Measurements from ENCODE around the gene LRRC45.
A peak's percentile ranks its signal among the peaks of the same experiment; 100 is the strongest.
"Not testable (repeated sequence)": the region's sequence is repeated elsewhere in the genome, so short reads cannot be mapped to it uniquely, and the experiment has no call there.

The LRRC45 gene

DNA sequence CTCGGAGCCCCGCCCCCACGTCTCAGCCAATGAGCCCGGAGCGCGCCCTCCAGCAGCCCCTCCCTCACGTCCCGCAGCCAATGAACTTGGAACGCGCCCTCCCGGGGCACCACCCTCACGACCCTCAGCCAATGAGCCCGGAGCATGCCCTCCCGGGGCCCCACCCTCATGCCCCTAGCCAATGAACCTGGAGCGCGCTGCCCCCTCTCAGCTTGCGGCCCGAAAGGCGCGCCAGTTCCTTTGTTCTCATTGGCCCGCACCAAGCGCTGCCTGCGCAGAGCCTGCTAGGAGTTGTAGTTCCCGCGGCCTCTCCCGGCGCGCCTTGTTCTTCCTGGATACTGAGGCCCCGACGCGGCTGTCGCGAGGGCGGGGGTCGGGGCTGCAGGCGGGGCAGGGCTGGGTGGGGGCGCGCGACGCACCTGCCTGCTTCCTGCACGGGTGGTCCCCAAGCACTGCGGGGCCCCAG is at the start of gene LRRC45:
LRRC45 (plus strand) TSS at position 325 of the 466 bp plus-strand sequence. CDS start 339 bp downstream, outside the sequence.
- DNase-seq, result peak; percentile 92

DNA sequence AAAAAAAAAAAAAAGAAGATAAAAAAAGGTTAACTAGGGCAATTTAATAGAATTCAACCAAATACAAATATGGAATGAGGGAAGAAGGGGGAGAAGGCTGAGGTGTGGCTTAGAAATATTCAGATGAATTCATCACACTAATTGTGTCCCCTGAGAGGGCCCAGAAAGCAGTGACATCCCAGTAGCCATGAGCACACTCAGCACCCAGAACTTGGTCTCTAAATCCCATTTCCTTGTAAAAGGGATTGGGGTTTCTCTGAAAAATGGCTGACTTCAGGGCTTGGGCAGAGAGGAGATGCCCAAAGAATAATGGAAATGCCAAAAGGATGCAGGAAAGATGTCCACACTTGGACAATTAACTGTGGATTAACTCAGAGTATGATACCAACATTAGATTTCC is 49.7 kb upstream of the LRRC45 start:
- no peak for DNase-seq

DNA sequence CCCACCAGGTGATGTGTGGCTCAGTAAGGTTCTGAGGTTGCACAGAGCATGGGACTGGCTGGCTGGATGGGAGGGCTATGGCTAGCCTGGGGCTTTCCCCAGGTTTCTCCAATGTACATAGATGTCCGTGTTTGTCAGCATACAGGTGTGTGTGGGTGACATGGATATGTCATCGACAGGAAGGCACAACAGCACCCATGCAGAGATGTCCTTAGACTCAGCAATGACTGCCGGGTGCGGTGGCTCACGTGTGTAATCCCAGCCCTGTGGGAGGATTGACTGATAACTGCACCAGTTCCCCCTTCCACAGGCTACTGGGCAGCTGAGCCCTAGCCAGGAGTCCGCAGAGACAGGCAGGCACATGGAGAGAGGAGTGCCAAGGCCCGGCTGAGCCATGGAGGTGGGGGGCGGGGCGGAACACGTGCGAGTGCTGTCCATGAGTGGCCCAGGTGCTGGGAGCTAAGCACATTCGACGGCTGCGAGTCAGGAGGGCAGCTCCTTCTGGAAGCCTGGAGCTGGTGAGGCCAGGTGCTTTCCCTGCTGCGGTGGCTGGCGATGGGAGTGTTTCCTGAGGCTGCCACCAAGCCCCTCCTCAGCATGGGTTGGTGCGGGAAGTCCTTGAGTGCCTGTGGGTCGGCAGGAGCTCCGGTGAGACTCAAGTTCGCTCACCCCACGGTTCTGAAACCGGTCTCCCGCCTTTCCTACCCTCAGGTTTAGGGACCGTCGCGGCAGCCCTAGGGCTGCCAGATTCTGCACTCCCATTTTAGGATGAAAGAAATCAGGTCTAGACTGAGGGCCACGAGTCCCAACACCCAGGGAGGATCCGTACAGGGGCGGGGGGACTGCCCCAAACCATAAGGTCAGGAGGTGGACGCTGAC is 46.5 kb upstream of the LRRC45 start:
- peak; percentile 29 for DNase-seq

DNA sequence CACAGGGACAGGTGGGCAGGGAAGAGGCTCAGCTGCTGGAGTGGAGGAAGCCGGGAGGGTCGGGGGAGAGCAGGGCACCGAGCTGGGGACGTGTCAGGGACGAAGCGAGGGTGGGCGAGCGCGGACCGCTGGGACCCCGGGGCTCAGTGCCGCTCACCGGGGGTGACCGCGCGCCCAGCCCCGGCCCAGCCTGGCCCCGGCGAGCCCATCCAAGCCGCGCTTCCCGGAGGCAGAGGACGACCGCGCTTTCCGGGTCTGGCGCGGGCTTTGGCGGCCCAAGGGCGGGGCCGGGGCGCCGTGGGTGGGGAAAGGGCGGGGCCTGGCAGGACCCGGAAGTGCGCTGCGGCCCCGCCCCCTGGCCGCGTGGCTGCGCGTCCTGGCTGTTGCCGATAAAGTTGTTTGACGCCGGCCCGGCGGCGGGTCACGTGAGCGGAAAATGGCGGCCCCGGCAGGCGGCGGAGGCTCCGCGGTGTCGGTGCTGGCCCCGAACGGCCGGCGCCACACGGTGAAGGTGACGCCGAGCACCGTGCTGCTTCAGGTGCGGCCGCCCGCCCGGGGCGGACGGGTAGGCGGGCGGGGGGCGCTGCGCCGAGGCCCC is 45.8 kb upstream of the LRRC45 start, which contains the start of gene ASPSCR1:
ASPSCR1 (plus strand) TSS at position 419 of the 598 bp plus-strand sequence; CDS start at position 437, 18 bp downstream.
- no peak for DNase-seq

DNA sequence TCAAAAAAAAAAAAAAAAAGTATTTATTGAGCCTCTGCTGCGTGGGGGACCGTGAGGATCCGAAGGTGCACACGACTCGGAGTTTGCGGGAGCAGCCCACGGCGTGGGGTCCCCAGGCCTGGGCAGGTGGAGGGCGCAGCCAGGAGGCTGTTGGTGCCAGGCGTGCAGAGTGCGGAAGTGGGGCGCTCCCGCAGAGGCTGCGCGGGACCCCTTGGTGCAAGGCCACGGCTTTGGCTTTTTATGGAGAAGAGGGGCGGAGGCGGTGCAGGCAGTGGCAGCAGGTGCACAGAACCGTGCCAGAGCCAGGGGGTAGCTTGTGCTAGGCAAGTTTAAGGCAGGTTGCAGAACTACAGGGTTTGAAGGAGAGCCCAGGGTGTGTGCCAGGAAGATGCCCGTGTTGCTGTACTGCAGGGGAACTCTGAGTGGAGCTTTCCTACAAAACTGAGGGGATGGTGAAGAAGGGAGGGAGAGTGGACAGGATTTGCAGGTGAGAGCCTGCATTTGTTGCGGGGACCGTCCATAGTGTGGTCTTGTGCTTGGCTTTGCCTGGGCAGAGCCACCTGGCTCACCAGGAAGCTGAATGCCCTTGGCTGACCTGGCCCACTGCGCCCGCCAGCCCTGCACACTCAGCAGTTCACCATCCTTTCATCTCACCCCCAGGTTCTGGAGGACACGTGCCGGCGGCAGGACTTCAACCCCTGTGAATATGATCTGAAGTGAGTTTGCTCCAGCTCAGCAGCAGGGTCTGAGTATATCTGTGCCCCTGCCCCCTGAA is 44.4 kb upstream of the LRRC45 start:
- DNase-seq, result no peak

DNA sequence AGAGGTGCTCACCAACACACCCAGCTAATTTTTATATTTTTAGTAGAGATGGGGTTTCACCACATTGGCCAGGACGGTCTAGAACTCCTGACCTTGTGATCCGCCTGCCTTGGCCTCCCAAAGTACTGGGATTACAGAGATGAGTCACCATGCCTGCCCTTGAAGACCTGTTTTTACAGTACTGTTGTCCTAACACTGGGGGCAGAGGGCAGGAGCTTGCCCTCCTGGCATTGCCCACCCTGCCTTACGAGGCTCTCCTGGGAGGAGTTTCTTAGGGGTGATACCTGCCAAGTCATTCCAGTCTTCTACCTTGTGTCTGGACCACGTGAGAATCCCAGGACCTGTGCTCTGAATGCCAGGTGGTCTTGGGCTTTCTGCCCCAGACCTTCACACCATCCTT is 43.0 kb upstream of the LRRC45 start:
- DNase-seq, result no peak

DNA sequence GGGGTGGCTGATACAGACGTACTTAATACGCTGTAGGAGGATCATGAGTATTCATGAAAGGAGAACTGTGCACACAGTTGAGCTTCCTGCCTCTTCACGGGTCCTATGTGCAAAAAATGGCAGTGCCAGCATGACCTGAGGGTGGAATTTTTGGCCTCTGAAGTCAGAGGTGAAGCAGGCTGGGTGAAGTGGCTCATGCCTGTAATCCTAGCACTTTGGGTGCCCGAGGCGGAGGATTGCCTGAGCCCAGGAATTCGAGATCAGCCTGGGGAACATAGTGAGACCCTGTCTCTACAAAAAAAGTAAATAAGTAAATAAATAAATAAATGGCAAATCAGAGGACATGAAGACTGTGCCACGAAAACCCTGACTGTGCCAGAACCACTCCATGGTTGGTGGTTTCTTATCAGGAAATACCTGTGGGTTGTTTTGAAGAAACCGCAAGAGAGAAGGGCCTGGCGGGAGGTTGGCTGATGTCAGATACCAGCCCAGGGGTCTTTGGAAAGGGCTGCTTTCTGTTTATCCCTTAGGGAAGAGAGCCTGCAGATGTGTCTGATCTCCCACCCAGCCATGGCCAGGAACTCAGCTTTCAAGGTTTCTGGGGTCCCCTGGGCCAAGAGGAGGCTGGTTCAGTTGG is 42.3 kb upstream of the LRRC45 start:
- DNase-seq, result no peak

DNA sequence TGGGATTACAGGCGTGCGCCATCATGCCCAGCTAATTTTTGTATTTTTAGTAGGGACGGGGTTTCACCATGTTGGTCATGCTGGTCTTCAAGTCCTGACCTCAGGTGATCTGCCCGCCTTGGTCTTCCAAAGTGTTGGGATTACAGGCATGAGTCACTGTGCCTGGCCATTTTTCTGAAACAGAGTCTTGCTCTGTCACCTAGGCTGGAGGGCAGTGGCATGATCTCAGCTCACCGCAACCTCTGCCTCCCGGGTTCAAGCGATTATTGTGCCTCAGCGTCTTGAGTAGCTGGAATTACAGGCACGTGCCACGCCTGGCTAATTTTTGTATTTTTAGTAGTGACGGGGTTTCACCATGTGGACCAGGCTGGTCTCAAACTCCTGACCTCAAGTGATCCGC is 41.6 kb upstream of the LRRC45 start:
- not testable (repeated sequence) for DNase-seq

DNA sequence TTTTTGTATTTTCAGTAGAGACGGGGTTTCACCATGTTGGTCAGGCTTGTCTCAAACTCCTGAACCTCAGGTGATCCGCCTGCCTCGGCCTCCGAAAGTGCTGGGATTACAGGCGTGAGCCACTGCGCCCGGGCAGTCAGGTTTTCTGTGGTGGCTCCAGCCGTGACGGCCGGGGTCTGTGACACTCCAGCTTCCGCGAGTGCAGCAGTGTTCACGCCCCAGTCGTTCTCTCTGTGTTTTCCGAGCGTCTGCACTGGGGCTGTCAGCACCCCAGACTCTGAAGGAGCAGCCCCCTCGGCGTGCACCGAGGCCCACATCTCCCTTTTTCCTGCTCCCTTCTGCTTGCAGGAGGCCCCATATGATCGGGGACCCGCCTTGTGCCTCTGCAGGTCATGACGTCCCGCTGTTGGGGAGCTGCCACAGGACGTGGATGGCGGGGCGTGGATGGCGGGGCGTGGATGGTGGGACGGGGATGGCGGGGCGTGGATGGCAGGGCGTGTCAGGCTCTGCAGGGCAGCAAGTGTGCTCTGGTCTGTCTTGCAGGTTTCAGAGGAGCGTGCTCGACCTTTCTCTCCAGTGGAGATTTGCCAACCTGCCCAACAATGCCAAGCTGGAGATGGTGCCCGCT is 40.0 kb upstream of the LRRC45 start:
- no peak for DNase-seq

DNA sequence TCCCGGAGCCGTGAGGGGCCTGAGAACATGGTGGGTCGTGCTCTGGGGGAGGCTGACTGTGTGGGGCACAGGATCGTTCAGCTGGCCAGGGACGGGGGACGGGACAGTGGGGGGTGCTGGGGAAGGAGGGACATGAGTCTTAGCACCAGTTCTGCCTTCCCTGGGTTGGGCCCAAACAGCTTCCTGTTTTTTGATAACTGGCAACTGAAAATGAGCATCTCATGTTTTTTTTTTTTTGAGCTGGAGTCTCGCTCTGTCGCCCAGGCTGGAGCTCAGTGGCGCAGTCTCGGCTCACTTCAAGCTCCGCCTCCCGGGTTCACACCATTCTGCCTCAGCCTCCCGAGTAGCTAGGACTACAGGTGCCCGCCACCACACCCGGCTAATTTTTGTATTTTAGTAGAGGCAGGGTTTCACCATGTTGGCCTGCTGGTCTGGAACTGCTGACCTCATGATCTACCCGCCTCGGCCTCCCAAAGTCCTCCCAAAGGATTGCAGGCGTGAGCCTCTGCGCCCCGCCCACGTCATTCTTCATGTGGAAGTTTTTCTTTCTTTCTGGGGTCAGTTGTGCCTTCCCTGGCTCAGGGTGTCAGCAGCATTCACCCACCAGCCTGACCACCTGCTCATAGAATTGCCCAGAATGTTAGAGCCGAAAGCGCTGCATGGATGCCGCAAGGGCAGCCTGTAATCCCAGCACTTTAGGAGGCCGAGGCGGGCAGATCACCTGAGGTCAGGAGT is 39.3 kb upstream of the LRRC45 start:
- DNase-seq, result no peak

DNA sequence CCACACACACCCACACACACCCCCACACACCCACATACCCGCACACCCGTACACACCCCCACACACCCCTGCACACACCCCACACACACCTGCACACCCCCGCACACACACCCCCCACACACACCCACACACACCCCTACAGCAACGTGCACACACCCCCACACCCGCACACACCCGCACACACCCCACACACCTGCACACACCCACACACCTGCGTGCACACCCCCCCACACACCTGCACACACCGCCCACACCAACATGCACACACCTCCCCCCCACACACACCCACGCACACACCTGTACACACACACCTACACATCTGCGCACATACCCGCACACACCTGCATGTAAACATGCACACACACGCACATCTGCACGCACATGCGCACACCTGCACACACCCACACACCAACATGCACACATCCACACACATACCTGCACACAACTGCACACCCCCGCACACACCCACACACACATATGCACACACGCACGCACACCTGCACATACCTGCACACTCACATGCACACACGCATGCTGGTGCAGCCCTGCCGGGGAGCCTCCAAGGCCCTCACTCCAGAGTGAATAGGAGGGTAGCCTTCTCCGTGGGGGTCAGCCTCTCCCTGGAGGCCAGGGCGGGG is 38.2 kb upstream of the LRRC45 start:
- no peak for DNase-seq

DNA sequence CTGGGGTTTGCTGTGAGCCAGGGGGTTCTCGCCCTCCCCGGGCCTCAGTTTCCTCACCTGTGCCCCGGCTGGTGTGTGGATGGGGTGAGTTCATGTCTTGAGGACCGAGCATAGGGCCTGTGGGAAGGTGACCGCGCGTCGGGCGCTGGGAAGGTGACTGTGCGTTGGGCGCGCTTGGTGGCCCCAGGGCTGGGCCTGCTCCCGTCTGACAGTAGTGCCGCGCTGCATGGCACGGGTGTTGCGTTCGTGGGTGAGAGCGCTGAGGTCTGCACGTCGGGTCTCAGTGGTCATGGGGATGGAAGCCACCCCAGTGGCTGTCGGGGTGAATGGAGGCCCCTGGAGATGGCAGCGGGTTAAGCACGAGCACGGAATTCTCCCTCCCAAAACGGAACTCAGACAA is 36.5 kb upstream of the LRRC45 start:
- no peak for DNase-seq

DNA sequence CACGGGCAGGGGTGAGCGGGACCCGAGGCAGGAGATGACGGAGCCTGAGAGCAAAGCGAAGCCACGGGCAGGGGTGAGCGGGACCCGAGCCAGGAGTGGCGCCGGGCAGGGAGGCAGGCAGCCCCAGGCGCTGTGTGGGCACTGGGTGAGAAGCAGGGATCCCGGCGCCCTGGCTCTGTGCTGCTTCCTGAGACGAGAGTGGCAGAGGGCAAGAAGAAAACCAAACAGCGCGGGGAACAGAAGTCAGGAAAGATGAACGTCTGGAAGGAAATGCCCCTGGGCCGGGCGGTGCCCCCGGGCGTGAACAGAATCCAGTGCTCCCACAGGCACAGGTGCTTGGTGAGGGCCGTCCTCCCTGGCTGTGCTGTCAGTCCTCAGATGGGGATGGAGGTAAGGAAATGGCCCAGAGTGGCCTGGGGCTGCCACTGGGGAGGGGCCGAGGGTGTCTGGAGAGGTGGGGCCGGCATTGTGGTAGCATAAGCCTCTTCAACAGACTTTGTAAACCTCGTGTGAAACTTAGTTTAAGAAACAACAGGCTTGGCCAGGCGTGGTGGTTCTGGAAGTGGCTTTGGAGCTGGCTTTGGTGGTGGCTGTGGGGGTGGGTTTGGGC is 35.8 kb upstream of the LRRC45 start:
- no peak for DNase-seq

DNA sequence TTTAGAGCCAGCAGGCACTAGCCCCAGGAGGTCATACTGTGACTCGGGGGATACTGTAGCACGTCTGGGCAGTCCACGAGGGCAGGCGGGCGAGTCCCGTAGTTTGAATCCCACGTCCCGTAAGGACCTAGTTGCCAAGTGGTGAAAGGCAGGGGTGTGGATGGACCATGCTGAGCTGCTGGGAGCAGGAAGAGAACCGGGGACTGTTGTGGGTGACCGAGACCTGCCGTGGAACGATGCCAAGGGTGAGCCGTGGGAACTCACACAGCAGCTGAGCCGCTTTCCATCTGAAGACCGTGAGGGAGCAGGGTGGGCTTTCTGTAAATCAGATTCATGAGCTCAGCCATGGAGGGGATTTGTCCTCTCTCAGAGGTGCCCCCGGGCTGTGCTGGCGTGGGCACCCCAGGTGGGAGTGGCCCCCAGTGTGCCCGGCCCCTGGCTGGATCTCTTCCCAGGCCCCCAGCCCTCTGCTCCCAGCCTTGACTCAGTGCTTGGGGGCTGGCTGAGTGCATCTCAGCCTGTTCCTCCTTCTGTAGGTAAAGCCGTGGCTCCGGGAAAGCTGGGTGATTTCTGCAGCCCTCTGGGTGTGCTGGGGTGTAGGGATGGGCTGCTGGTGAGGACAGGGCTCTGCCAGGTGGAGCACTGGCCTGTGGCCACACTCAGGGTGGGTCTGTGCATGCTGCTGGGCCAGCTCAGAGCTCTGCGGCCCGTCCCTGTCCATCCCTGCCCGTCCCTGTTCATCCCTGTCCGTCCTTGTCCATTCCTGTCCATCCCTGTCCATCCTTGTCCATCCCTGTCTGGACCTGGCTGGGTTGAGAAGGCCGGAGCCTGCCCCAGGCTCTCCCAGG is 32.0 kb upstream of the LRRC45 start:
- no peak for DNase-seq

DNA sequence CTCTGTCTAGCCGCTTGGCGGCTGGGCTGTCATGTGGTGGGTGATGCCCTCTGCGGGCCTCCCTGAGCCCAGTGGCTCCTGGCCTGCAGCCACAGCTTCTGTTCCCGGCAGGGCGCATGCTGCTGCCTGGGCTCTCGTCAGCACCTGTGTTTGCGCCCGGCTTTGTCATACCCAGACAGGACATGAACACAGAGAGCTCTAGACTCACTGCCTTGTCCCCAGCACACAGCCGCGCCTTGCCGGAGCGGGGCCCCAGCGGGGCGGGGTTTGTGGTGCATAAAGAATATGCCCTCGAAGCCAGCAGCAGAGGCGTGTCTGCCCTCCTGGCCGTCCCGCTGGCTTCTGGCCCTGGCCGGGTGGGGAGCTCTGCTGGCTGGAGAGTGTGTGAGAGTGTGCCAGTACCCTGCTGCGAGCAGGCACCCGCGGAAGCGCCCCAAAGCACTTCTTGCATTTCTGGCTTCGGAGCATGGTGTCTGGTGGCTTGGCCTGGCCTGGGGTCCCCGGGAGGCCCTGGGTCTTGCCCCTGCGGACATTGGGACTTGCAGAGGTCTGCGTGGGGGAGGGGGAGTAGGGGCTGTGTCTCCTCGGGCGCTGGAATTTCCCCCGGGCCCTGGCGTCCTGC is 31.3 kb upstream of the LRRC45 start:
- DNase-seq, result peak; percentile 21

DNA sequence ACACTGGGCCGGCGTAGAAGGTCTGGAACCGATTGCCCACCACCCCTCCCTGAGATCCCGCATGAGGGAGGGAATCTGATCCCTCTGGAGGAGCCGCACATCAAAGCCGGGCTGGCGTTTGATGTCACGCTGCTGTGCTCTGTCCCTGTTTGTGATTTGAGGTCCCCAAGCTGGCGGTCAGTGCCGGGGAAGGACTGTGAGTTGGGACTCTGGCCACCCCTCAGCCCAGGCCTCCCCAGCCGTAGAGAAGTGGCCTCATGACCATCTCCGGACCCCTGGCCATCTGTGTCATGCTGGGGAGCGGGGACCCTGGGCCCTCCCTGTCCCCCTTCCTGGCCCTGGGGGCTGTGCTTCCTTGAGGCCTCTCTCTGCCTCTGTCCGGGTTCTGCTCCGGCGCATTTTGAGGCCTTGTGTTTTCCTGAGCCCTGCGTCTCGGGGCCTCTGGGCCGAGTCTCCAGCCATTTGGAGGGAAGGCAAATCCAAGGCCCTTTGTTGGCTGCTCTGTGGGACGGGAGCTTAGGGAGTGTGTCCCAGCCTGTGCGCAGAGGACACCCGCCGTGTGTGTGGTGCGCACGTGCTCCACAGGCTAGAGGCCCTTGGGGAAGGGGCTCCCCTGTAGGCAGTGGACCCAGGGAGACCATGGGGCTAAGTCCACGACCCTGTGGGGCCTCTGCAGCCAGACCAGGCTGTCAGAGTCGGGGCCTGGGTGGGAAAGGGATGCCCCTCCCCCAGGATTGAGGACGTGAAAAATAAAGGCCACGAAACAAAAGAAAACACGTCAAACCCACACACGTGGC is 30.6 kb upstream of the LRRC45 start:
- DNase-seq, result no peak

DNA sequence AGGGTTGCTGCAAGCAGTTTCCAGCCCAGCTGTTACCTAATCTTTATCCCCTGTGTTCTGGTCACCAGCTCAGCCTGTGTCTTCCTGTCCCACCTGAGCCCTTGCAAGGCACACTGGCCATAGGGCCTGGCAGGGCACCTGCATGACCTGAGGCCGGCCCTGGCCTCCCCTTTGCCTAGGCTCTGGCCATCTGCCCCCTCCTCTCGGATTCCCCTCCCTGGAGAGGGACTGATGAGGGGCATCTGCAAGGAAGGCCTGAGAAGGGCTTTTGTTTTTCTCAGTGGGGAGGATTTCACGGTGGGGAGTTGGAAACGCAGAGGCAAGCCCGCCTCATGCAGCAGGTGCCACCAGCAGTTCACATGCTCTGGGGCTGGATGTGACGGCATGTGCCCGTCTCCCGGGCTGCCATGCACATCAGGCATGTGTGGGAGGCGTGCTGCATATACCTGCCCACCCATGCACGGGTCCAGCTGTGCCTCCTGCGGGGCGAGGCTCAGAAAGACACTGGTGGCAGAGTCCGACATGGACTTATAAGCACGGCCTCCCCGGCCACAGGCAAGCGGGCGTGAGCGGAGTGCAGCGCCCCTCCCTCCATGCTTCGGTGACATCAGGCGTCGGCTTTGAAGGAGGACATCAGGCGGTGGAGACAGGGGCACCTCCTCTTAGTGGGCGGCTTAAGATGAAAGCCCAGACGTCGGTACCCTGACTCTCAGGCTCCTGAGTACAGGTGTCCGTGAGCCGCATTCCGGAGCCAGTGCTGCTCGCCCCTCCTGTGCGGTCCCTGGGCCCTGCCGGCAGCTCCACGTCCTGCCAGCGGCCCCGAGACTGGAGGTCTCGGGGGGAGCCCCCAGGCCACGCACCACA is 29.1 kb upstream of the LRRC45 start:
- no peak for DNase-seq
